ENCODE results near the gene NDUFS7. TPM values are rescaled to one million over a fixed set of nuclear protein-coding genes. Genes with fewer than 3 reads are reported as not detected.
A peak's percentile ranks its signal among the peaks of the same experiment; 100 is the strongest.

Gene NDUFS7
- total and polyA plus RNA-seq, 9 of the 15 experiments (the other 6 are each of a cell fraction or from before 2014, with no cell fraction given), result 6.0 to 271 (median 60.6) TPM

DNA sequence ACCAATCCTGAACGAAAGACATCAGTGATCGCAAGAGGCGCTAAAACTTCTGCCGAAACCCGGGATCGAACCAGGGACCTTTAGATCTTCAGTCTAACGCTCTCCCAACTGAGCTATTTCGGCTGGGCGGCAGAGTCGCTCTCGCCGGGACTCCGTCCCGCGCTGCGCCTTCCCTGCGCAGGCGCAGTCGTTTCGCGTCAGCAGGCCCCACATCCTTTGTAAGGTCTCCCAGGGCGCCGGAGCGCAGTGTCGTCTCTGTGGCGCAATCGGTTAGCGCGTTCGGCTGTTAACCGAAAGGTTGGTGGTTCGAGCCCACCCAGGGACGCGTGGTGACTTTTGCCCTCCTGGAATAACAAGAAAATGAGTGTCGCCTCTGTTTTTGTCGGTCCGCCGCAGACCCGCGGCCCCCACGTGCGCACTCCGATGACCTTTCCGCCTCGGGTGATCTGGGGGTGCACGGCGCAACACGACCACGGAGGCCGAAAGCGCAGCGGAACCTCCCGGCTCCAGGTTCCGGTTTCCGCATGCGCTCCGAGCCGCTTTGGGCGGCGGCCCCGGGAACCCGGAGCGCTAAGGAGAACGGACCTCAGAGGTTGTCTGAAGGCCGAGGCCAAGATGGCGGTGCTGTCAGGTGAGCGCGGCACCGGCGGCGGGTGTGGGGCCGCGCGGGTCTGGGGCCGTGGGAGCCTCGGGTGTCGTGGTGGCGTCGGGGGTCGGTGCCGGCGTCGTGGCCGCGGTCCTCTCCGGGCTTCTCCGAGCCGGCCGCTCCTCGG, at the start of gene NDUFS7 (continued):
- TF ChIP-seq TOE1 (IDR thresholded peaks at IDR 0.05; ENCODE audit: borderline replicate concordance), result peak; percentile 96
- TF ChIP-seq TOE1 (CRISPR knock-in tag; IDR thresholded peaks at IDR 0.05; ENCODE audit: borderline replicate concordance, low read depth), result 0 out of 2 replicates have a peak, but pooled peaks have one; percentile 45
- TF ChIP-seq, protein P1, sequence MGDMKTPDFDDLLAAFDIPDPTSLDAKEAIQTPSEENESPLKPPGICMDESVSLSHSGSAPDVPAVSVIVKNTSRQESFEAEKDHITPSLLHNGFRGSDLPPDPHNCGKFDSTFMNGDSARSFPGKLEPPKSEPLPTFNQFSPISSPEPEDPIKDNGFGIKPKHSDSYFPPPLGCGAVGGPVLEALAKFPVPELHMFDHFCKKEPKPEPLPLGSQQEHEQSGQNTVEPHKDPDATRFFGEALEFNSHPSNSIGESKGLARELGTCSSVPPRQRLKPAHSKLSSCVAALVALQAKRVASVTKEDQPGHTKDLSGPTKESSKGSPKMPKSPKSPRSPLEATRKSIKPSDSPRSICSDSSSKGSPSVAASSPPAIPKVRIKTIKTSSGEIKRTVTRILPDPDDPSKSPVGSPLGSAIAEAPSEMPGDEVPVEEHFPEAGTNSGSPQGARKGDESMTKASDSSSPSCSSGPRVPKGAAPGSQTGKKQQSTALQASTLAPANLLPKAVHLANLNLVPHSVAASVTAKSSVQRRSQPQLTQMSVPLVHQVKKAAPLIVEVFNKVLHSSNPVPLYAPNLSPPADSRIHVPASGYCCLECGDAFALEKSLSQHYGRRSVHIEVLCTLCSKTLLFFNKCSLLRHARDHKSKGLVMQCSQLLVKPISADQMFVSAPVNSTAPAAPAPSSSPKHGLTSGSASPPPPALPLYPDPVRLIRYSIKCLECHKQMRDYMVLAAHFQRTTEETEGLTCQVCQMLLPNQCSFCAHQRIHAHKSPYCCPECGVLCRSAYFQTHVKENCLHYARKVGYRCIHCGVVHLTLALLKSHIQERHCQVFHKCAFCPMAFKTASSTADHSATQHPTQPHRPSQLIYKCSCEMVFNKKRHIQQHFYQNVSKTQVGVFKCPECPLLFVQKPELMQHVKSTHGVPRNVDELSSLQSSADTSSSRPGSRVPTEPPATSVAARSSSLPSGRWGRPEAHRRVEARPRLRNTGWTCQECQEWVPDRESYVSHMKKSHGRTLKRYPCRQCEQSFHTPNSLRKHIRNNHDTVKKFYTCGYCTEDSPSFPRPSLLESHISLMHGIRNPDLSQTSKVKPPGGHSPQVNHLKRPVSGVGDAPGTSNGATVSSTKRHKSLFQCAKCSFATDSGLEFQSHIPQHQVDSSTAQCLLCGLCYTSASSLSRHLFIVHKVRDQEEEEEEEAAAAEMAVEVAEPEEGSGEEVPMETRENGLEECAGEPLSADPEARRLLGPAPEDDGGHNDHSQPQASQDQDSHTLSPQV (IDR thresholded peaks at IDR 0.05), result peak; percentile 97
- TF ChIP-seq, protein P2, sequence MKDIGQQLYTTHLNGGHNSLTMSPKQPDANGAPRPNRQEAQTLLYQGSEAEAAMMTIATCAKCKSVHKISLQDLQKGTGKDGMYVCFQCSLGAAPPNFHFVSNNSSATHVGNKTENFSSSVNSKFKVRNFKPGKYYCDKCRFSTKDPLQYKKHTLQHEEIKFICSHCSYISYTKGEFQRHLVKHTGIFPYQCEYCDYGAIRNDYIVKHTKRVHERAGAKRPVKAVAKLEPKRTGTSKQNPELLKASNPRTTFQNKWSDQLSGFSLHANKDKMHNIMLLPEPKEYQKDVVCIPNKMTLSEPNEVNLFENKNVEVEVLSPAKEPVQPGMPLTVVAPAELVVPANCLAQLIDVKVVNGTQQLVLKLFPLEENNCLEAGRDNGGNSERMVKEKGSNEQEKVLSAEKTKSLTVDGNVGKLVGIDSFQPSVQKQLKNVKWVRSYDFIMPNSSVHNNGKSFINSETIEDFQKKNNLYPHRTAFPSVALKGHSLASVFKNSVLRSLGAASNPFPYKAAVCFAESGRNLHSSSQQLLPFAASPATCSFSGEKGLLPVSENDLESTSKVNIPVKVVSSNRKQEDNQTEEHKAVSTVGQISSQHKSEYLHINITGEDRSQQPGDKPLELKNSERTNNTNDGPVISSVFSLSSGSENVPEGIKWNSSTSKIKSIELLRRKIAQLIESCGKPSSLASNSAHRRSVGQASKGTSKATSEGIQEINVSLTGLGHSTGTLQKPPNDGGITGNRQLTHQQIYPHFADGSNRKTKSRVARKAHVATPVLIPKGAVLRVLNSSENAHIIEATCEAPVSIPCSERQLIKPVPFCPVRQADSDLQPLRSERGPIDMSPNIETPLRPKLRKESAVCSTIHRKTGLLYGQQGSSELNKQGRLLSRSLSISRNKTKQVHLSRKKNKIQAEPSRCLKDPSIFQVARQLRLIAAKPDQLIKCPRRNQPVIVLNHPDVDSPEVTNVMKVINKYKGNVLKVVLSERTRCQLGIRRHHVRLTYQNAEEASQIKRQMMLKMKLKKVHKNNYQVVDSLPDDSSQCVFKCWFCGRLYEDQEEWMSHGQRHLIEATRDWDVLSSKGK (CRISPR knock-in tag; IDR thresholded peaks at IDR 0.05), result no peak
- TF ChIP-seq, protein P3, sequence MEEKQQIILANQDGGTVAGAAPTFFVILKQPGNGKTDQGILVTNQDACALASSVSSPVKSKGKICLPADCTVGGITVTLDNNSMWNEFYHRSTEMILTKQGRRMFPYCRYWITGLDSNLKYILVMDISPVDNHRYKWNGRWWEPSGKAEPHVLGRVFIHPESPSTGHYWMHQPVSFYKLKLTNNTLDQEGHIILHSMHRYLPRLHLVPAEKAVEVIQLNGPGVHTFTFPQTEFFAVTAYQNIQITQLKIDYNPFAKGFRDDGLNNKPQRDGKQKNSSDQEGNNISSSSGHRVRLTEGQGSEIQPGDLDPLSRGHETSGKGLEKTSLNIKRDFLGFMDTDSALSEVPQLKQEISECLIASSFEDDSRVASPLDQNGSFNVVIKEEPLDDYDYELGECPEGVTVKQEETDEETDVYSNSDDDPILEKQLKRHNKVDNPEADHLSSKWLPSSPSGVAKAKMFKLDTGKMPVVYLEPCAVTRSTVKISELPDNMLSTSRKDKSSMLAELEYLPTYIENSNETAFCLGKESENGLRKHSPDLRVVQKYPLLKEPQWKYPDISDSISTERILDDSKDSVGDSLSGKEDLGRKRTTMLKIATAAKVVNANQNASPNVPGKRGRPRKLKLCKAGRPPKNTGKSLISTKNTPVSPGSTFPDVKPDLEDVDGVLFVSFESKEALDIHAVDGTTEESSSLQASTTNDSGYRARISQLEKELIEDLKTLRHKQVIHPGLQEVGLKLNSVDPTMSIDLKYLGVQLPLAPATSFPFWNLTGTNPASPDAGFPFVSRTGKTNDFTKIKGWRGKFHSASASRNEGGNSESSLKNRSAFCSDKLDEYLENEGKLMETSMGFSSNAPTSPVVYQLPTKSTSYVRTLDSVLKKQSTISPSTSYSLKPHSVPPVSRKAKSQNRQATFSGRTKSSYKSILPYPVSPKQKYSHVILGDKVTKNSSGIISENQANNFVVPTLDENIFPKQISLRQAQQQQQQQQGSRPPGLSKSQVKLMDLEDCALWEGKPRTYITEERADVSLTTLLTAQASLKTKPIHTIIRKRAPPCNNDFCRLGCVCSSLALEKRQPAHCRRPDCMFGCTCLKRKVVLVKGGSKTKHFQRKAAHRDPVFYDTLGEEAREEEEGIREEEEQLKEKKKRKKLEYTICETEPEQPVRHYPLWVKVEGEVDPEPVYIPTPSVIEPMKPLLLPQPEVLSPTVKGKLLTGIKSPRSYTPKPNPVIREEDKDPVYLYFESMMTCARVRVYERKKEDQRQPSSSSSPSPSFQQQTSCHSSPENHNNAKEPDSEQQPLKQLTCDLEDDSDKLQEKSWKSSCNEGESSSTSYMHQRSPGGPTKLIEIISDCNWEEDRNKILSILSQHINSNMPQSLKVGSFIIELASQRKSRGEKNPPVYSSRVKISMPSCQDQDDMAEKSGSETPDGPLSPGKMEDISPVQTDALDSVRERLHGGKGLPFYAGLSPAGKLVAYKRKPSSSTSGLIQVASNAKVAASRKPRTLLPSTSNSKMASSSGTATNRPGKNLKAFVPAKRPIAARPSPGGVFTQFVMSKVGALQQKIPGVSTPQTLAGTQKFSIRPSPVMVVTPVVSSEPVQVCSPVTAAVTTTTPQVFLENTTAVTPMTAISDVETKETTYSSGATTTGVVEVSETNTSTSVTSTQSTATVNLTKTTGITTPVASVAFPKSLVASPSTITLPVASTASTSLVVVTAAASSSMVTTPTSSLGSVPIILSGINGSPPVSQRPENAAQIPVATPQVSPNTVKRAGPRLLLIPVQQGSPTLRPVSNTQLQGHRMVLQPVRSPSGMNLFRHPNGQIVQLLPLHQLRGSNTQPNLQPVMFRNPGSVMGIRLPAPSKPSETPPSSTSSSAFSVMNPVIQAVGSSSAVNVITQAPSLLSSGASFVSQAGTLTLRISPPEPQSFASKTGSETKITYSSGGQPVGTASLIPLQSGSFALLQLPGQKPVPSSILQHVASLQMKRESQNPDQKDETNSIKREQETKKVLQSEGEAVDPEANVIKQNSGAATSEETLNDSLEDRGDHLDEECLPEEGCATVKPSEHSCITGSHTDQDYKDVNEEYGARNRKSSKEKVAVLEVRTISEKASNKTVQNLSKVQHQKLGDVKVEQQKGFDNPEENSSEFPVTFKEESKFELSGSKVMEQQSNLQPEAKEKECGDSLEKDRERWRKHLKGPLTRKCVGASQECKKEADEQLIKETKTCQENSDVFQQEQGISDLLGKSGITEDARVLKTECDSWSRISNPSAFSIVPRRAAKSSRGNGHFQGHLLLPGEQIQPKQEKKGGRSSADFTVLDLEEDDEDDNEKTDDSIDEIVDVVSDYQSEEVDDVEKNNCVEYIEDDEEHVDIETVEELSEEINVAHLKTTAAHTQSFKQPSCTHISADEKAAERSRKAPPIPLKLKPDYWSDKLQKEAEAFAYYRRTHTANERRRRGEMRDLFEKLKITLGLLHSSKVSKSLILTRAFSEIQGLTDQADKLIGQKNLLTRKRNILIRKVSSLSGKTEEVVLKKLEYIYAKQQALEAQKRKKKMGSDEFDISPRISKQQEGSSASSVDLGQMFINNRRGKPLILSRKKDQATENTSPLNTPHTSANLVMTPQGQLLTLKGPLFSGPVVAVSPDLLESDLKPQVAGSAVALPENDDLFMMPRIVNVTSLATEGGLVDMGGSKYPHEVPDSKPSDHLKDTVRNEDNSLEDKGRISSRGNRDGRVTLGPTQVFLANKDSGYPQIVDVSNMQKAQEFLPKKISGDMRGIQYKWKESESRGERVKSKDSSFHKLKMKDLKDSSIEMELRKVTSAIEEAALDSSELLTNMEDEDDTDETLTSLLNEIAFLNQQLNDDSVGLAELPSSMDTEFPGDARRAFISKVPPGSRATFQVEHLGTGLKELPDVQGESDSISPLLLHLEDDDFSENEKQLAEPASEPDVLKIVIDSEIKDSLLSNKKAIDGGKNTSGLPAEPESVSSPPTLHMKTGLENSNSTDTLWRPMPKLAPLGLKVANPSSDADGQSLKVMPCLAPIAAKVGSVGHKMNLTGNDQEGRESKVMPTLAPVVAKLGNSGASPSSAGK (IDR thresholded peaks at IDR 0.05), result no peak; the same call in 1 of the 2 replicates
- no peak for TF ChIP-seq ZNF316 (IDR thresholded peaks at IDR 0.05)
- no peak for TF ChIP-seq ZNF696 (CRISPR knock-in tag; conservative IDR thresholded peaks at IDR 0.05)
